HTERT RPE-1 (cell line): ENCODE measurements around the gene FMO2.

Experiments used
- in situ Hi-C: fragments of 300-500 bp; cut with MboI; formaldehyde crosslinking; loops from 4 replicates; pipeline ENCODE4 v1.14.3; 2020; ENCODE audit warnings: low sequenced_read_pairs

Gene FMO2

GRCh38 chr1:171185091-171185490, at the start of gene FMO2:
FMO2 (plus strand) TSS chr1:171185300; CDS start chr1:171185714, 414 bp downstream.
- in situ Hi-C loops = no loop called here

GRCh38 chr1:171137580-171137979, 47.5 kb upstream of the FMO2 start:
- in situ Hi-C loops = no loop called here

- in situ Hi-C loops = no loop called here
Measured at GRCh38 chr1:171138980-171139379, 46.1 kb upstream of the FMO2 start.

- in situ Hi-C loops = no loop called here
Measured at GRCh38 chr1:171139890-171140289, 45.2 kb upstream of the FMO2 start.

- in situ Hi-C loops = no loop called here
Measured at GRCh38 chr1:171140401-171140800, 44.7 kb upstream of the FMO2 start.

- in situ Hi-C loops = no loop called here
Measured at GRCh38 chr1:171140956-171141687, 44.0 kb upstream of the FMO2 start.

- in situ Hi-C loops = no loop called here
Measured at GRCh38 chr1:171141688-171142415, 43.2 kb upstream of the FMO2 start.

GRCh38 chr1:171142416-171143385, 42.4 kb upstream of the FMO2 start:
- in situ Hi-C loops = no loop called here

- in situ Hi-C loops = no loop called here
Measured at GRCh38 chr1:171150156-171150555, 34.9 kb upstream of the FMO2 start.

- in situ Hi-C loops = no loop called here
Measured at GRCh38 chr1:171152549-171152948, 32.6 kb upstream of the FMO2 start.

GRCh38 chr1:171155484-171155883, 29.6 kb upstream of the FMO2 start:
- in situ Hi-C loops = no loop called here

- in situ Hi-C loops = no loop called here
Measured at GRCh38 chr1:171158096-171158495, 27.0 kb upstream of the FMO2 start.

GRCh38 chr1:171158551-171158950, 26.5 kb upstream of the FMO2 start:
- in situ Hi-C loops = no loop called here

- in situ Hi-C loops = no loop called here
Measured at GRCh38 chr1:171159148-171159547, 26.0 kb upstream of the FMO2 start.

GRCh38 chr1:171160211-171160610, 24.9 kb upstream of the FMO2 start:
- in situ Hi-C loops = no loop called here

GRCh38 chr1:171160639-171161354, 24.3 kb upstream of the FMO2 start:
- in situ Hi-C loops = no loop called here

GRCh38 chr1:171161431-171161830, 23.7 kb upstream of the FMO2 start:
- in situ Hi-C loops = no loop called here

GRCh38 chr1:171166361-171166760, 18.7 kb upstream of the FMO2 start:
- in situ Hi-C loops = no loop called here

GRCh38 chr1:171167785-171168184, 17.3 kb upstream of the FMO2 start:
- in situ Hi-C loops = no loop called here

GRCh38 chr1:171172471-171172870, 12.6 kb upstream of the FMO2 start:
- in situ Hi-C loops = no loop called here

- in situ Hi-C loops = no loop called here
Measured at GRCh38 chr1:171173069-171173468, 12.0 kb upstream of the FMO2 start.
